Large intestine (tissue), 3 donors: ENCODE results near the gene CXXC1. TPM values are rescaled to one million over a fixed set of nuclear protein-coding genes. Genes with fewer than 3 reads are reported as not detected.
"Not testable (repeated sequence)": the region's sequence is repeated elsewhere in the genome, so short reads cannot be mapped to it uniquely, and the experiment has no call there.

Source experiments
- DNase-seq, 2 donors: peaks; one replicate each; pipeline versions ENCODE4 v3.0.0 to v3.0.0-alpha.2; 2013
- H3K27ac ChIP-seq: one replicate; pipeline ENCODE4 v1.5.1; 2013; ENCODE audit warnings: low read length
- H3K27me3 ChIP-seq: 2 replicates; pipeline ENCODE4 v1.6.1; 2013; ENCODE audit warnings: low read length; ENCODE audit not compliant: control insufficient read depth, insufficient read depth
- H3K36me3 ChIP-seq: 2 replicates; pipeline ENCODE4 v1.6.1; 2013; ENCODE audit warnings: low read length; ENCODE audit not compliant: control insufficient read depth, insufficient read depth
- H3K4me1 ChIP-seq: one replicate; pipeline ENCODE4 v1.6.1; 2013; ENCODE audit warnings: low read length; ENCODE audit not compliant: control insufficient read depth, insufficient read depth
- H3K4me3 ChIP-seq: one replicate; pipeline ENCODE4 v1.5.1; 2013; ENCODE audit warnings: low read length
- H3K9me3 ChIP-seq: one replicate; pipeline ENCODE4 v1.6.1; 2013; ENCODE audit warnings: mild to moderate bottlenecking, low read depth, low read length, moderate library complexity; ENCODE audit not compliant: control insufficient read depth
- WGBS: methylation state at CpG from one replicate; pipeline ENCODE4 v1.1.5; 2013; ENCODE audit warnings: low lambda C conversion rate; ENCODE audit not compliant: insufficient coverage; 5-methylcytosine and 5-hydroxymethylcytosine counted together
- polyA plus RNA-seq: library from polyadenylated mRNA; unstranded; fragments of 120-200 nt; gene quantifications from one replicate; pipeline ENCODE4 v1.2.1, GENCODE V29; 2013

Gene CXXC1
- polyA plus RNA-seq, 1 donor = 67.2 TPM

- no peak for DNase-seq
- Histone ChIP-seq H3K4me3 (no peak overlapping the region), H3K27me3 (no peaks in the 10 kb centered on the region), H3K36me3 (no peaks in the 10 kb centered on the region), H3K9me3 (no peaks in the 10 kb centered on the region), H3K4me1 (no peaks in the 10 kb centered on the region), H3K27ac (no peak overlapping the region)
- no CpG with 5 or more reads among the region's 2 CpGs for WGBS
These were observed 25.6 kb upstream of the CXXC1 start for GRCh38 chr18:50313031-50313607.

GRCh38 chr18:50312296-50313030 lies 25.0 kb upstream of the CXXC1 start:
- Histone ChIP-seq H3K27me3 (no peaks in the 10 kb centered on the region), H3K9me3 (no peaks in the 10 kb centered on the region), H3K4me1 (no peaks in the 10 kb centered on the region), H3K27ac (no peak overlapping the region), H3K36me3 (no peaks in the 10 kb centered on the region), H3K4me3 (no peak overlapping the region)
- WGBS = 88% methylated on average over 1 of the region's 7 CpGs
- no peak for DNase-seq

GRCh38 chr18:50311650-50312049 lies 24.2 kb upstream of the CXXC1 start:
- Histone ChIP-seq H3K4me1 (no peaks in the 10 kb centered on the region), H3K36me3 (no peaks in the 10 kb centered on the region), H3K9me3 (no peaks in the 10 kb centered on the region), H3K27ac (no peak overlapping the region), H3K27me3 (no peaks in the 10 kb centered on the region), H3K4me3 (no peak overlapping the region)
- no CpG with 5 or more reads among the region's 3 CpGs for WGBS
- peak; percentile 33 to 77 for DNase-seq

- Histone ChIP-seq H3K27ac (no peak overlapping the region), H3K9me3 (no peaks in the 10 kb centered on the region), H3K4me1 (no peaks in the 10 kb centered on the region), H3K36me3 (no peaks in the 10 kb centered on the region), H3K27me3 (no peaks in the 10 kb centered on the region), H3K4me3 (no peak overlapping the region)
- WGBS = 69% methylated on average over 3 of the region's 10 CpGs
- DNase-seq = no peak
These were observed 22.6 kb upstream of the CXXC1 start for GRCh38 chr18:50310080-50310479.

- 80% methylated on average over 2 of the region's 5 CpGs for WGBS
- not testable (repeated sequence) for DNase-seq, H3K27ac ChIP-seq
These were observed 21.4 kb upstream of the CXXC1 start for GRCh38 chr18:50308851-50309250.

GRCh38 chr18:50307738-50308470 lies 20.4 kb upstream of the CXXC1 start:
- H3K4me1 ChIP-seq = no peaks in the 10 kb centered on the region
- H3K27ac ChIP-seq = peak overlapping the region; percentile 4
- WGBS = 14% methylated on average over 7 of the region's 26 CpGs
- peak overlapping the region; percentile 39 for H3K4me3 ChIP-seq
- DNase-seq = peak; percentile 86
- H3K9me3 ChIP-seq = no peaks in the 10 kb centered on the region
- no peaks in the 10 kb centered on the region for H3K36me3 ChIP-seq
- peaks cover under 1% of the 10 kb centered on the region for H3K27me3 ChIP-seq

More at GRCh38 chr18:50308851-50309250, 21.4 kb upstream of the CXXC1 start:
- H3K27me3 ChIP-seq, H3K36me3 ChIP-seq, H3K9me3 ChIP-seq, H3K4me1 ChIP-seq, H3K4me3 ChIP-seq: not testable (repeated sequence)

- WGBS = no CpG with 5 or more reads among the region's 8 CpGs
- DNase-seq = no peak
These were observed 19.9 kb upstream of the CXXC1 start for GRCh38 chr18:50307400-50307737.

GRCh38 chr18:50306944-50307343 lies 19.5 kb upstream of the CXXC1 start:
- no peak for DNase-seq
- Histone ChIP-seq H3K27me3 (peaks cover 4% of the 10 kb centered on the region), H3K36me3 (no peaks in the 10 kb centered on the region), H3K9me3 (no peaks in the 10 kb centered on the region), H3K4me3 (no peak overlapping the region), H3K4me1 (no peaks in the 10 kb centered on the region), H3K27ac (no peak overlapping the region)
- no CpG with 5 or more reads among the region's 8 CpGs for WGBS

More at GRCh38 chr18:50307400-50307737, 19.9 kb upstream of the CXXC1 start:
- H3K4me3 ChIP-seq = peak overlapping the region; percentile 39
- H3K4me1 ChIP-seq = no peaks in the 10 kb centered on the region
- H3K36me3 ChIP-seq = no peaks in the 10 kb centered on the region
- H3K9me3 ChIP-seq = no peaks in the 10 kb centered on the region
- peaks cover 4% of the 10 kb centered on the region for H3K27me3 ChIP-seq
- no peak overlapping the region for H3K27ac ChIP-seq

GRCh38 chr18:50301074-50301473 lies 13.6 kb upstream of the CXXC1 start:
- H3K9me3 ChIP-seq = peaks cover 3% of the 10 kb centered on the region
- H3K4me1 ChIP-seq = no peaks in the 10 kb centered on the region
- no peak for DNase-seq
- no peaks in the 10 kb centered on the region for H3K36me3 ChIP-seq
- H3K4me3 ChIP-seq = no peak overlapping the region
- H3K27ac ChIP-seq = no peak overlapping the region
- 67% methylated on average over 3 of the region's 5 CpGs for WGBS
- H3K27me3 ChIP-seq = peaks cover 29% of the 10 kb centered on the region

- 58% methylated on average over 2 of the region's 7 CpGs for WGBS
- H3K27me3 ChIP-seq = peaks cover 29% of the 10 kb centered on the region
- no peaks in the 10 kb centered on the region for H3K4me1 ChIP-seq
These were observed 12.3 kb upstream of the CXXC1 start for GRCh38 chr18:50299626-50300388.

More at GRCh38 chr18:50299626-50300388, 12.3 kb upstream of the CXXC1 start:
- H3K9me3 ChIP-seq = peaks cover 3% of the 10 kb centered on the region
- DNase-seq = no peak
- no peaks in the 10 kb centered on the region for H3K36me3 ChIP-seq
- H3K27ac ChIP-seq = no peak overlapping the region
- H3K4me3 ChIP-seq = no peak overlapping the region
